HepG2 (cell line): ENCODE data around the gene CCK. TPM values are rescaled to one million over a fixed set of nuclear protein-coding genes. Genes with fewer than 3 reads are reported as not detected.

Experiments used
- ATAC-seq: fragments of 200-7000 bp; cut with Tn5 transposase; 3 replicates; pipeline ENCODE4 v1.9.1; 2020; ENCODE audit warnings: mild to moderate bottlenecking, moderate library complexity
- BruUV-seq: library from RNA; stranded (reverse); fragments of 400-500 nt; replicated peaks from 2 replicates; lab custom pipeline; 2021; lab: Mats Ljungman, UMichigan
- CTCF ChIA-PET: fragments of 300-600 bp; formaldehyde crosslinking; extraction: SDS; loops from one replicate; lab custom pipeline; 2021; ENCODE audit warnings: low total read pairs, inconsistent platforms, low intra/inter-chr PET ratio; lab: Yijun Ruan, JAX
- POLR2A ChIA-PET: fragments of 350-600 bp; sonication (Branson Sonifier 250); formaldehyde crosslinking; loops from one replicate; lab custom pipeline; 2020; ENCODE audit warnings: antibody characterized with exemption, inconsistent platforms; lab: Yijun Ruan, JAX
- DNase-seq: peaks from one replicate; pipeline ENCODE4 v3.0.0-alpha.2; 2015; ENCODE audit warnings: low spot score
- FAIRE-seq: peaks from 3 replicates; lab custom pipeline; 2011; peaks lifted over from hg19 to GRCh38; lab: Jason Lieb, UNC
- H2AFZ ChIP-seq: one replicate; pipeline ENCODE4 v1.6.1; 2011; ENCODE audit warnings: low read length, inconsistent platforms
- H3K27ac ChIP-seq: fragments of 300-600 bp; 3 replicates; pipeline ENCODE4 v1.8.0; 2011; ENCODE audit warnings: mixed run types, mild to moderate bottlenecking, mixed read lengths, low read length, inconsistent platforms; ENCODE audit not compliant: insufficient read depth; ENCODE audit errors: extremely low read length
- H3K27me3 ChIP-seq, 2 experiments: fragments of 200-600 bp in 1 of 2; 2 replicates in 1 of 2; 3 replicates in 1 of 2; pipeline versions ENCODE4 v1.6.0 to v1.8.0; 2011; ENCODE audit warnings: low read length in 2 of 2, mild to moderate bottlenecking in 2 of 2, moderate library complexity in 2 of 2, inconsistent platforms in 1 of 2; ENCODE audit not compliant: insufficient read depth in 2 of 2, control insufficient read depth in 1 of 2
- H3K36me3 ChIP-seq, 2 experiments: fragments of 200-600 bp in 1 of 2; replicated peaks in 1 of 2; 2 replicates in 1 of 2; 3 replicates in 1 of 2; pipeline versions ENCODE4 v1.5.1 to v1.8.0; 2011; ENCODE audit warnings: low read length in 2 of 2, inconsistent platforms in 1 of 2; ENCODE audit not compliant: insufficient read depth in 2 of 2, control insufficient read depth in 1 of 2
- H3K4me1 ChIP-seq: 2 replicates; pipeline ENCODE4 v1.5.1; 2012; ENCODE audit warnings: low read length, inconsistent platforms; ENCODE audit not compliant: insufficient read depth
- H3K4me2 ChIP-seq: 2 replicates; pipeline ENCODE4 v1.6.0; 2011; ENCODE audit warnings: low read depth, low read length, inconsistent platforms
- H3K4me3 ChIP-seq, 3 experiments: fragments of 200-600 bp in 1 of 3; sonication (generic), shearing (Covaris generic) in 1 of 3; replicated peaks in 1 of 3; 2 replicates each; pipeline ENCODE4 v1.5.1; 2011 to 2016; ENCODE audit warnings: low read length in 3 of 3, inconsistent platforms in 2 of 3, low read depth in 2 of 3, mild to moderate bottlenecking in 2 of 3, control low read depth in 1 of 3, mixed read lengths in 1 of 3; ENCODE audit not compliant: insufficient read depth in 1 of 3
- H3K79me2 ChIP-seq: one replicate; pipeline ENCODE4 v1.6.1; 2011; ENCODE audit warnings: low read length, inconsistent platforms; ENCODE audit not compliant: insufficient read depth
- H3K9ac ChIP-seq: 2 replicates; pipeline ENCODE4 v1.6.0; 2011; ENCODE audit warnings: mild to moderate bottlenecking, low read depth, low read length, inconsistent platforms; ENCODE audit not compliant: insufficient read depth
- H3K9me3 ChIP-seq: 2 replicates; pipeline ENCODE4 v1.5.1; 2012; ENCODE audit warnings: mild to moderate bottlenecking, low read length
- H4K20me1 ChIP-seq: 2 replicates; pipeline ENCODE4 v1.6.0; 2011; ENCODE audit warnings: inconsistent platforms, mild to moderate bottlenecking, low read length, moderate library complexity; ENCODE audit not compliant: insufficient read depth
- ASH2L ChIP-seq: fragments of 300-600, 200-600 bp; sonication (generic); IDR thresholded peaks from 2 replicates; pipeline ENCODE4 v1.7.0; 2017; ENCODE audit warnings: low read depth, mild to moderate bottlenecking, moderate library complexity, mixed read lengths, low read length; ENCODE audit not compliant: insufficient read length
- CBX1 ChIP-seq: IDR thresholded peaks from one replicate; pipeline ENCODE4 v1.6.1; 2016; ENCODE audit warnings: antibody characterized with exemption, low read depth
- CBX2 ChIP-seq, 2 experiments: fragments of 200-600 bp in 1 of 2; sonication (generic); formaldehyde crosslinking in 1 of 2; IDR thresholded peaks; 2 replicates each; pipeline versions ENCODE4 v1.7.0 to v1.8.1; 2018 to 2022; ENCODE audit warnings: low read depth in 2 of 2, low read length in 1 of 2, mild to moderate bottlenecking in 1 of 2, missing genetic modification reagents in 1 of 2
- KDM3A ChIP-seq: IDR thresholded peaks from 2 replicates; pipeline ENCODE4 v1.6.1; 2018; ENCODE audit warnings: low read depth, missing compliant biosample characterization
- MED13 ChIP-seq: sonication (generic); formaldehyde crosslinking; IDR thresholded peaks from 2 replicates; pipeline ENCODE4 v1.5.0; 2020; ENCODE audit warnings: missing genetic modification reagents
- MXD3 ChIP-seq: IDR thresholded peaks from 2 replicates; pipeline ENCODE4 v1.6.1; 2016; ENCODE audit warnings: mild to moderate bottlenecking, missing biosample characterization, missing genetic modification reagents
- NFATC3 ChIP-seq: sonication (generic); formaldehyde crosslinking; IDR thresholded peaks from 2 replicates; pipeline ENCODE4 v1.5.1; 2020; ENCODE audit warnings: mild to moderate bottlenecking, missing genetic modification reagents
- RNF2 ChIP-seq: fragments of 450-650 bp; conservative IDR thresholded peaks from 2 replicates; pipeline ENCODE4 v1.6.1; 2016; ENCODE audit warnings: low read depth
- SNAI1 ChIP-seq: sonication (generic); formaldehyde crosslinking; IDR thresholded peaks from 2 replicates; pipeline ENCODE4 v1.5.0; 2020; ENCODE audit warnings: mild to moderate bottlenecking, missing genetic modification reagents, borderline replicate concordance
- YEATS2 ChIP-seq: sonication (generic); formaldehyde crosslinking; IDR thresholded peaks from 2 replicates; pipeline ENCODE4 v1.4.0; 2020; ENCODE audit warnings: missing genetic modification reagents, borderline replicate concordance
- ZBTB4 ChIP-seq: sonication (generic); formaldehyde crosslinking; IDR thresholded peaks from 2 replicates; pipeline ENCODE4 v1.4.0; 2020; ENCODE audit warnings: missing genetic modification reagents, mild to moderate bottlenecking, borderline replicate concordance
- ZBTB49 ChIP-seq: sonication (generic); formaldehyde crosslinking; IDR thresholded peaks from 2 replicates; pipeline ENCODE4 v1.4.0; 2020; ENCODE audit warnings: missing genetic modification reagents, borderline replicate concordance
- ZNF230 ChIP-seq: sonication (generic); formaldehyde crosslinking; IDR thresholded peaks from 2 replicates; pipeline ENCODE4 v1.4.0; 2020; ENCODE audit warnings: mild to moderate bottlenecking, missing genetic modification reagents
- ZNF280D ChIP-seq: sonication (generic); formaldehyde crosslinking; IDR thresholded peaks from 2 replicates; pipeline ENCODE4 v1.5.1; 2020; ENCODE audit warnings: mild to moderate bottlenecking, missing genetic modification reagents
- ZNF788 ChIP-seq: sonication (generic); formaldehyde crosslinking; IDR thresholded peaks from 2 replicates; pipeline ENCODE4 v1.5.0; 2020; ENCODE audit warnings: mild to moderate bottlenecking, missing genetic modification reagents, borderline replicate concordance
- WGBS: methylation state at CpG from one replicate; pipeline ENCODE4 v1.1.6; 2017; ENCODE audit warnings: low lambda C conversion rate; 5-methylcytosine and 5-hydroxymethylcytosine counted together
- in situ Hi-C: cut with HindIII; loops from 2 replicates; pipeline ENCODE4 v1.10.0; 2017; ENCODE audit warnings: low pct_unique_long_range_greater_than_20kb; ENCODE audit not compliant: extremely low pct_ligation_motif_present
- intact Hi-C: fragments of 100-400 bp; cut with micrococcal nuclease; formaldehyde crosslinking; loops from one replicate; pipeline ENCODE4 v1.10.0; 2022; ENCODE audit not compliant: unreplicated experiment
- polyA plus RNA-seq, 8 experiments: library from polyadenylated mRNA; depleted of rRNA in 3 of 8; stranded (reverse) in 7 of 8; unstranded in 1 of 8; fragments of >200 nt; fragmentation: Illumina TruSeq in 4 of 8; extraction: Trizol in 4 of 8; gene quantifications; 2 replicates each; pipeline versions ENCODE4 v1.2.1 to v1.2.3, GENCODE V29; 2011 to 2016; ENCODE audit warnings: low read depth in 4 of 8, missing spikeins in 1 of 8, mixed read lengths in 1 of 8; ENCODE audit not compliant: insufficient read depth in 1 of 8
- total RNA-seq, 5 experiments: library from RNA; depleted of rRNA; stranded (reverse); fragments of >200 nt; fragmentation: Illumina TruSeq; extraction: Trizol; gene quantifications; 2 replicates each; pipeline ENCODE4 v1.2.3, GENCODE V29; 2016; ENCODE audit warnings: low read depth in 1 of 5

Gene CCK
- total and polyA plus RNA-seq, 2 of the 13 experiments (the other 11 are each of a cell fraction or from before 2014, with no cell fraction given), result not detected

GRCh38 chr3:42262525-42262924, 3.5 kb downstream of the CCK start:
- H3K79me2 ChIP-seq, result no peaks in the 10 kb centered on the region
- TF ChIP-seq YEATS2 (CRISPR knock-in tag) (no peak), MXD3 (CRISPR knock-in tag) (no peak), KDM3A (no peak), ZNF280D (CRISPR knock-in tag) (no peak), ZNF230 (CRISPR knock-in tag) (no peak), CBX1 (no peak), ZNF788 (CRISPR knock-in tag) (no peak), ZBTB49 (CRISPR knock-in tag) (no peak), SNAI1 (CRISPR knock-in tag) (no peak), ZBTB4 (CRISPR knock-in tag) (no peak), ASH2L (no peak), MED13 (CRISPR knock-in tag) (no peak), RNF2 (no peak), NFATC3 (CRISPR knock-in tag) (no peak), CBX2 (IDR thresholded peaks at IDR 0.05; ENCODE audit: low read depth, low read length) (no peak), CBX2 (CRISPR knock-in tag; IDR thresholded peaks at IDR 0.05; ENCODE audit: low read depth) (no peak)
- no peak for FAIRE-seq
- DNase-seq, result no peak
- ATAC-seq, result no peak
- no peaks in the 10 kb centered on the region for H3K4me1 ChIP-seq
- intact Hi-C loops, result no loop called here
- H3K27ac ChIP-seq, result no peak overlapping the region
- no TSS peak for BruUV-seq
- no peaks in the 10 kb centered on the region for H4K20me1 ChIP-seq
- POLR2A ChIA-PET, result no interaction called here
- peaks cover 0 to 3% of the 10 kb centered on the region in 2 experiments; a peak in 1 of 5 replicates for H3K27me3 ChIP-seq
- CTCF ChIA-PET, result no interaction called here
- H3K4me3 ChIP-seq, result no peak overlapping the region
- H3K4me2 ChIP-seq, result no peak overlapping the region
- no peak overlapping the region for H3K9ac ChIP-seq
- H3K9me3 ChIP-seq, result no peaks in the 10 kb centered on the region
- no peak overlapping the region for H2AFZ ChIP-seq
- WGBS, result 0% methylated on average over 1 of the region's 2 CpGs
- H3K36me3 ChIP-seq, result no peaks in the 10 kb centered on the region
- in situ Hi-C loops, result no loop called here
